HepG2 (cell line): ENCODE measurements around the gene CFAP61. TPM values are rescaled to one million over a fixed set of nuclear protein-coding genes. Genes with fewer than 3 reads are reported as not detected.
A peak's percentile ranks its signal among the peaks of the same experiment; 100 is the strongest.

ENCODE experiments used
- ATAC-seq: fragments of 200-7000 bp; cut with Tn5 transposase; 3 replicates; pipeline ENCODE4 v1.9.1; 2020; ENCODE audit warnings: mild to moderate bottlenecking, moderate library complexity
- BruUV-seq: library from RNA; stranded (reverse); fragments of 400-500 nt; replicated peaks from 2 replicates; lab custom pipeline; 2021; lab: Mats Ljungman, UMichigan
- CTCF ChIA-PET: fragments of 300-600 bp; formaldehyde crosslinking; extraction: SDS; loops from one replicate; lab custom pipeline; 2021; ENCODE audit warnings: low total read pairs, inconsistent platforms, low intra/inter-chr PET ratio; lab: Yijun Ruan, JAX
- POLR2A ChIA-PET: fragments of 350-600 bp; sonication (Branson Sonifier 250); formaldehyde crosslinking; loops from one replicate; lab custom pipeline; 2020; ENCODE audit warnings: antibody characterized with exemption, inconsistent platforms; lab: Yijun Ruan, JAX
- DNase-seq: peaks from one replicate; pipeline ENCODE4 v3.0.0-alpha.2; 2015; ENCODE audit warnings: low spot score
- FAIRE-seq: peaks from 3 replicates; lab custom pipeline; 2011; peaks lifted over from hg19 to GRCh38; lab: Jason Lieb, UNC
- H2AFZ ChIP-seq: one replicate; pipeline ENCODE4 v1.6.1; 2011; ENCODE audit warnings: low read length, inconsistent platforms
- H3K27ac ChIP-seq: fragments of 300-600 bp; 3 replicates; pipeline ENCODE4 v1.8.0; 2011; ENCODE audit warnings: mixed run types, mild to moderate bottlenecking, mixed read lengths, low read length, inconsistent platforms; ENCODE audit not compliant: insufficient read depth; ENCODE audit errors: extremely low read length
- H3K27me3 ChIP-seq, 2 experiments: fragments of 200-600 bp in 1 of 2; 2 replicates in 1 of 2; 3 replicates in 1 of 2; pipeline versions ENCODE4 v1.6.0 to v1.8.0; 2011; ENCODE audit warnings: low read length in 2 of 2, mild to moderate bottlenecking in 2 of 2, moderate library complexity in 2 of 2, inconsistent platforms in 1 of 2; ENCODE audit not compliant: insufficient read depth in 2 of 2, control insufficient read depth in 1 of 2
- H3K36me3 ChIP-seq, 2 experiments: fragments of 200-600 bp in 1 of 2; replicated peaks in 1 of 2; 2 replicates in 1 of 2; 3 replicates in 1 of 2; pipeline versions ENCODE4 v1.5.1 to v1.8.0; 2011; ENCODE audit warnings: low read length in 2 of 2, inconsistent platforms in 1 of 2; ENCODE audit not compliant: insufficient read depth in 2 of 2, control insufficient read depth in 1 of 2
- H3K4me1 ChIP-seq: 2 replicates; pipeline ENCODE4 v1.5.1; 2012; ENCODE audit warnings: low read length, inconsistent platforms; ENCODE audit not compliant: insufficient read depth
- H3K4me2 ChIP-seq: 2 replicates; pipeline ENCODE4 v1.6.0; 2011; ENCODE audit warnings: low read depth, low read length, inconsistent platforms
- H3K4me3 ChIP-seq, 3 experiments: fragments of 200-600 bp in 1 of 3; sonication (generic), shearing (Covaris generic) in 1 of 3; replicated peaks in 1 of 3; 2 replicates each; pipeline ENCODE4 v1.5.1; 2011 to 2016; ENCODE audit warnings: low read length in 3 of 3, inconsistent platforms in 2 of 3, low read depth in 2 of 3, mild to moderate bottlenecking in 2 of 3, control low read depth in 1 of 3, mixed read lengths in 1 of 3; ENCODE audit not compliant: insufficient read depth in 1 of 3
- H3K79me2 ChIP-seq: one replicate; pipeline ENCODE4 v1.6.1; 2011; ENCODE audit warnings: low read length, inconsistent platforms; ENCODE audit not compliant: insufficient read depth
- H3K9ac ChIP-seq: 2 replicates; pipeline ENCODE4 v1.6.0; 2011; ENCODE audit warnings: mild to moderate bottlenecking, low read depth, low read length, inconsistent platforms; ENCODE audit not compliant: insufficient read depth
- H3K9me3 ChIP-seq: 2 replicates; pipeline ENCODE4 v1.5.1; 2012; ENCODE audit warnings: mild to moderate bottlenecking, low read length
- H4K20me1 ChIP-seq: 2 replicates; pipeline ENCODE4 v1.6.0; 2011; ENCODE audit warnings: inconsistent platforms, mild to moderate bottlenecking, low read length, moderate library complexity; ENCODE audit not compliant: insufficient read depth
- AGO1 ChIP-seq: fragments of 200-400 bp; formaldehyde crosslinking; IDR thresholded peaks from 2 replicates; pipeline ENCODE4 v1.6.1; 2017; ENCODE audit warnings: mild to moderate bottlenecking, low read depth, low read length, moderate library complexity; ENCODE audit not compliant: poor library complexity, severe bottlenecking
- ATF5 ChIP-seq: sonication (generic); formaldehyde crosslinking; IDR thresholded peaks from 2 replicates; pipeline ENCODE4 v1.4.0; 2020; ENCODE audit warnings: mild to moderate bottlenecking, low read depth, missing genetic modification reagents
- CAMTA2 ChIP-seq: sonication (generic); formaldehyde crosslinking; IDR thresholded peaks from 2 replicates; pipeline ENCODE4 v1.4.0; 2020; ENCODE audit warnings: mild to moderate bottlenecking, missing genetic modification reagents, borderline replicate concordance
- CSRNP1 ChIP-seq: sonication (generic); formaldehyde crosslinking; IDR thresholded peaks from 2 replicates; pipeline ENCODE4 v1.8.1; 2023; ENCODE audit warnings: mild to moderate bottlenecking, missing genetic modification reagents
- GPN1 ChIP-seq: sonication (generic); formaldehyde crosslinking; IDR thresholded peaks from 2 replicates; pipeline ENCODE4 v1.5.1; 2020; ENCODE audit warnings: missing genetic modification reagents, borderline replicate concordance
- IRX3 ChIP-seq: sonication (generic); formaldehyde crosslinking; IDR thresholded peaks from 2 replicates; pipeline ENCODE4 v1.8.1; 2023; ENCODE audit warnings: mild to moderate bottlenecking, low read depth, missing genetic modification reagents, borderline replicate concordance
- NPAS2 ChIP-seq: sonication (generic); formaldehyde crosslinking; IDR thresholded peaks from 2 replicates; pipeline ENCODE4 v1.8.0; 2022; ENCODE audit warnings: mild to moderate bottlenecking, missing genetic modification reagents, borderline replicate concordance
- SMYD3 ChIP-seq: sonication (generic); formaldehyde crosslinking; IDR thresholded peaks from 2 replicates; pipeline ENCODE4 v1.8.1; 2023; ENCODE audit warnings: mild to moderate bottlenecking, missing genetic modification reagents
- SNAPC2 ChIP-seq: sonication (generic); formaldehyde crosslinking; IDR thresholded peaks from 2 replicates; pipeline ENCODE4 v1.8.1; 2022; ENCODE audit warnings: mild to moderate bottlenecking, missing genetic modification reagents
- SNAPC4 ChIP-seq: sonication (generic); formaldehyde crosslinking; IDR thresholded peaks from 2 replicates; pipeline ENCODE4 v1.4.0; 2020; ENCODE audit warnings: mild to moderate bottlenecking, missing genetic modification reagents
- TSC22D2 ChIP-seq: sonication (generic); formaldehyde crosslinking; IDR thresholded peaks from 2 replicates; pipeline ENCODE4 v1.5.1; 2020; ENCODE audit warnings: missing genetic modification reagents, mild to moderate bottlenecking, borderline replicate concordance
- ZNF710 ChIP-seq: sonication (generic); formaldehyde crosslinking; IDR thresholded peaks from 2 replicates; pipeline ENCODE4 v1.5.0; 2020; ENCODE audit warnings: mild to moderate bottlenecking, missing genetic modification reagents, borderline replicate concordance
- ZNF776 ChIP-seq: sonication (generic); formaldehyde crosslinking; IDR thresholded peaks from 2 replicates; pipeline ENCODE4 v1.4.0; 2020; ENCODE audit warnings: mild to moderate bottlenecking, missing genetic modification reagents
- ZNF839 ChIP-seq: sonication (generic); formaldehyde crosslinking; IDR thresholded peaks from 2 replicates; pipeline ENCODE4 v1.4.0; 2020; ENCODE audit warnings: missing genetic modification reagents, mild to moderate bottlenecking, borderline replicate concordance
- WGBS: methylation state at CpG from one replicate; pipeline ENCODE4 v1.1.6; 2017; ENCODE audit warnings: low lambda C conversion rate; 5-methylcytosine and 5-hydroxymethylcytosine counted together
- in situ Hi-C: cut with HindIII; loops from 2 replicates; pipeline ENCODE4 v1.10.0; 2017; ENCODE audit warnings: low pct_unique_long_range_greater_than_20kb; ENCODE audit not compliant: extremely low pct_ligation_motif_present
- intact Hi-C: fragments of 100-400 bp; cut with micrococcal nuclease; formaldehyde crosslinking; loops from one replicate; pipeline ENCODE4 v1.10.0; 2022; ENCODE audit not compliant: unreplicated experiment
- polyA plus RNA-seq, 8 experiments: library from polyadenylated mRNA; depleted of rRNA in 3 of 8; stranded (reverse) in 7 of 8; unstranded in 1 of 8; fragments of >200 nt; fragmentation: Illumina TruSeq in 4 of 8; extraction: Trizol in 4 of 8; gene quantifications; 2 replicates each; pipeline versions ENCODE4 v1.2.1 to v1.2.3, GENCODE V29; 2011 to 2016; ENCODE audit warnings: low read depth in 4 of 8, missing spikeins in 1 of 8, mixed read lengths in 1 of 8; ENCODE audit not compliant: insufficient read depth in 1 of 8
- total RNA-seq, 5 experiments: library from RNA; depleted of rRNA; stranded (reverse); fragments of >200 nt; fragmentation: Illumina TruSeq; extraction: Trizol; gene quantifications; 2 replicates each; pipeline ENCODE4 v1.2.3, GENCODE V29; 2016; ENCODE audit warnings: low read depth in 1 of 5

Gene CFAP61
- total and polyA plus RNA-seq, 2 of the 13 experiments (the other 11 are each of a cell fraction or from before 2014, with no cell fraction given): 0.27 TPM; not detected in 1

GRCh38 chr20:20051767-20052073 lies 612 bp upstream of the CFAP61 start:
- intact Hi-C loops: loop anchor here (1.0 kb wide), 1 partner anchor 34 kb away; the partner anchor contains the start of gene NAA20
- peaks cover 20% of the 10 kb centered on the region for H3K79me2 ChIP-seq
- peak overlapping the region; percentile 18 for H2AFZ ChIP-seq
- FAIRE-seq: no peak
- H3K27ac ChIP-seq: peak overlapping the region; percentile 84
- in situ Hi-C loops: no loop called here
- BruUV-seq: no TSS peak
- H3K36me3 ChIP-seq: peaks cover 17 to 35% of the 10 kb centered on the region in 2 experiments
- no peaks in the 10 kb centered on the region for H3K9me3 ChIP-seq
- no peak for DNase-seq
- H3K4me2 ChIP-seq: peak overlapping the region; percentile 82
- H4K20me1 ChIP-seq: no peaks in the 10 kb centered on the region
- peaks cover 0 to 4% of the 10 kb centered on the region in 2 experiments; a peak in 2 of 5 replicates for H3K27me3 ChIP-seq
- H3K4me1 ChIP-seq: peaks cover 19% of the 10 kb centered on the region
- WGBS: 1% methylated on average over 13 of the region's 13 CpGs
- H3K4me3 ChIP-seq: peak overlapping the region; percentile 87 to 94 (median 89)
- ATAC-seq: peak; percentile 17
- ChIA-PET CTCF (no interaction called here), POLR2A (interaction anchor here (0.6 to 2.4 kb wide), 18 partner anchors 9 to 1911 kb away, joined by 3 to 53 read pairs (median 5); partner anchors contain the start of genes KIZ, NAA20, RALGAPA2 and RIN2)
- H3K9ac ChIP-seq: peak overlapping the region; percentile 87
- TF ChIP-seq SNAPC4 (CRISPR knock-in tag) (0 out of 2 replicates have a peak, but pooled peaks have one; percentile 50), IRX3 (CRISPR knock-in tag) (peak; percentile 79; the same call in 1 of the 2 replicates), CAMTA2 (0 out of 2 replicates have a peak, but pooled peaks have one; percentile 73), ZNF776 (CRISPR knock-in tag) (peak; percentile 22; the same call in 1 of the 2 replicates), TSC22D2 (CRISPR knock-in tag) (no peak), NPAS2 (0 out of 2 replicates have a peak, but pooled peaks have one; percentile 11), CSRNP1 (CRISPR knock-in tag) (peak; percentile 52; the same call in 1 of the 2 replicates), ZNF839 (CRISPR knock-in tag) (no peak), ATF5 (CRISPR knock-in tag) (no peak), SMYD3 (CRISPR knock-in tag) (0 out of 2 replicates have a peak, but pooled peaks have one; percentile 54), SNAPC2 (CRISPR knock-in tag) (0 out of 2 replicates have a peak, but pooled peaks have one; percentile 52), GPN1 (CRISPR knock-in tag) (no peak), AGO1 (no peak), ZNF710 (CRISPR knock-in tag) (0 out of 2 replicates have a peak, but pooled peaks have one; percentile 84)
